ENCODE measurements around the gene ZBTB4.

ZBTB4 gene

DNA sequence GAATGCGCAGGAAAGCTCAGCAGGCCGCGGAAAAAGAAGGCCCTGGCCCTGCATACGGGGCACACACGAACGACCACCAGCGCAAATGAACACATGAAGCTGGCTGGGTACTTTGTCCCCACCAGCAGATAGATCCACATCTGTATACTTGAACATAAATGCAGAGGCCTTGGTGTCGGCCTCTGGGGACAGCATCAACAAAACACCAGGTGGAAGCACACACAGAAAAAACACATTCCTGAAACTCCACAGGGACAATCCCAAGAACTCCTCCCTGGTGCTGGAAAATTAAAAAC, 606 bp upstream of the ZBTB4 start:
- no peaks in the 10 kb centered on the region for H3K9me3 ChIP-seq (ENCODE audit: insufficient read depth, low read length)
- peaks cover 14% of the 10 kb centered on the region for H3K4me1 ChIP-seq (ENCODE audit: low read length)
- H3K36me3 ChIP-seq (replicated peaks; ENCODE audit: low read depth, low read length): no peaks in the 10 kb centered on the region
- no peak for TF ChIP-seq EZH2phosphoT487 (IDR thresholded peaks at IDR 0.05; ENCODE audit: low read depth)
- no peak for TF ChIP-seq CTCF (IDR thresholded peaks at IDR 0.05; ENCODE audit: low read depth, low read length)
- peak overlapping the region; percentile 96 for H3K4me3 ChIP-seq (ENCODE audit: low read length)
- H4K20me1 ChIP-seq (ENCODE audit: insufficient read depth, low read length): peaks cover 19% of the 10 kb centered on the region; the same call in 1 of the 2 replicates
- peak overlapping the region; percentile 18; the same call in 1 of the 2 replicates for H3K27ac ChIP-seq (ENCODE audit: low read length)
- H3K9ac ChIP-seq (ENCODE audit: low read length): peak overlapping the region; percentile 72
- peaks cover 52% of the 10 kb centered on the region for H3K79me2 ChIP-seq (ENCODE audit: low read length)
- peak overlapping the region; percentile 99 for H3K4me2 ChIP-seq (ENCODE audit: low read length)
- peak overlapping the region; percentile 18; the same call in 1 of the 2 replicates for H2AFZ ChIP-seq (ENCODE audit: low read depth, low read length)
- H3K27me3 ChIP-seq (ENCODE audit: low read depth, low read length): no peaks in the 10 kb centered on the region

DNA sequence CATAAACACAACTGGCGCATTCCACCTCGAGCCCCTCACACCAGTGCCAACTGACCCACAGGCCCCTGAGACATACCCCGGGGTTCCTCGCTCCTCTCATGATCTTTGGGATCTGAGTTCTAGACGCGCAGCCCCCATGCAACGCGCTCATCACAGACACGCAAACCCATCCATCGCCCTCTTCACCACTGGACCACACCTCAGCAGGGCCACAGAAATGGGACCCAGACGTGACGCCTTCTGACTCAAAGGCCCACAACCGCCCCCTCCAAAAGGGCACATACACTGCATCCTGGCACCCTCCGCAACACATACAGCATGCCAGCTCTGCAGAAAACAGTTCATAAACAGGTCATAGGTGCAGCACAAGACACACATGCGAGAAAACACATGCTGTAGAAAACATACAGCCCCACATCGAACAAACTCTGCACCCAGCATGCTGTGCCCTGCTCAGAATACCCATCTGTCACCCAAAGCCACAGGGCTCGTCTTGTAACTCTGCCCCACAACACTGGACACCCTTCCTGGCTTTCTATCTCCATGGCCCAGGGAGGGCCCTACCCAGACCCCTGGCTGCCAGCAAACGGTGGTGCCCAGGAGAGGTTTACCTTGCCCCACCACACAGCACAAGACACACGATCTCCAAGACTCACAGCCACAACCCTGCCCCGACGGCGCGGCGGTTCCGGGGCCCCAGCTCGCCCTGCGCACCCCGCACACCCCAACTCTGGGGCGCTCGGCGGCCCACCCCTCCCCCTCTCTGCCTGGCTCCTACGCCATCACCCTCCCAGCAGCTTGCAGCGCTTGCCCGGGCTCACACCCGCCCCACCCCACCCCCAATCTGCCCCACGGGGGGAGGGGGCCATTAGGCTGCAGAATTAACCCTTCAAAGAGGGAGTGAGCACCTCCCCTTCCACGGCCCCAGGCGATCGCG, 887 bp downstream of the ZBTB4 start:
- Histone ChIP-seq H3K4me3 (ENCODE audit: low read length) (peak overlapping the region; percentile 96), H4K20me1 (ENCODE audit: insufficient read depth, low read length) (peaks cover 19% of the 10 kb centered on the region; the same call in 1 of the 2 replicates), H3K36me3 (replicated peaks; ENCODE audit: low read depth, low read length) (no peaks in the 10 kb centered on the region), H3K27me3 (ENCODE audit: low read depth, low read length) (no peaks in the 10 kb centered on the region), H3K4me1 (ENCODE audit: low read length) (peaks cover 14% of the 10 kb centered on the region), H3K27ac (ENCODE audit: low read length) (peak overlapping the region; percentile 38), H3K9me3 (ENCODE audit: insufficient read depth, low read length) (no peaks in the 10 kb centered on the region), H3K9ac (ENCODE audit: low read length) (peak overlapping the region; percentile 83), H2AFZ (ENCODE audit: low read depth, low read length) (no peak overlapping the region; the same call in 1 of the 2 replicates), H3K79me2 (ENCODE audit: low read length) (peaks cover 47% of the 10 kb centered on the region), H3K4me2 (ENCODE audit: low read length) (peak overlapping the region; percentile 84)
- TF ChIP-seq EZH2phosphoT487 (IDR thresholded peaks at IDR 0.05; ENCODE audit: low read depth): no peak
- no peak for TF ChIP-seq CTCF (IDR thresholded peaks at IDR 0.05; ENCODE audit: low read depth, low read length)

DNA sequence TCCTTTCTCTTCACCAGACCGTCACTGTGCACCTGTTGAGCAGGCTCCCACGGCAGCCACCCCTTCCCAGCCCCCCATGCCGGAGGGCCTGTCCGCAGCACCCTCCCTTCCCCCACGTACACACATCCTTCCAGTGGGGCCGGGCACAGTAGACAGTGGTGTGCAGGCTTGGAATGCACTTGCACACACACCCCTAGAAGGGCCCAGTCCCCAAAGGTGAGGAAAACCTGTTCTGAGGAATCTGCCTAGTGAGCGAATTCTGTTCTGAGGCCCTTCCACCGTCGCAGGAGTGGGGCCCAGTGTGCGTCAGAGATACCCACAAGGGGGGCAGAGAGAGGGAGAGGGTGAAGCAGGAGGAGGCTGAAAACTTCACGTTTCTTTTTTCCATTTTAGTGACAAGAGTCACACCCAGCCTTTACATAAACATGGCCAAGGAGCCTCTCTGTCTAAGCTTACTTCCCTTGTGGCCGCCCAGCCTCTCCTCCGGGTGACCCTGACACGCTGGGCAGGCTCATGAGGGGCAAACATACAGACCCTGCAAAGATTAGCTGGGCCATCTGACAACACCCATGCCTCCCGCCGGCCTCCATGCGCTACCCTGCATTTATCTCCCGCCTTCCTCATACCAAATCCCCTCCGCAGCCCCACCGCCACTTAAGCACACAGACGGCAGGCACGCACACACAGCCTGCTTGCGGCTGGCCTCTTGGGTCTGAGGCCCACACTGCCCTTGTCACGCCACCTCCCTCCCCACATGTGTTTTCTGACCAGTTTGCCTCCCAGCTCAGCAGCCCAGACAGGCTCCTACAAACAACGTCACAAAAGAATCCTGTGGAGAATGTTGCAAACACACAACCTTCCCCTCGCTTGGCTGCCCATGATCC, 1.8 kb downstream of the ZBTB4 start:
- no peaks in the 10 kb centered on the region for H3K36me3 ChIP-seq (replicated peaks; ENCODE audit: low read depth, low read length)
- H4K20me1 ChIP-seq (ENCODE audit: insufficient read depth, low read length): peaks cover 19% of the 10 kb centered on the region; the same call in 1 of the 2 replicates
- TF ChIP-seq CTCF (IDR thresholded peaks at IDR 0.05; ENCODE audit: low read depth, low read length) (no peak), EZH2phosphoT487 (IDR thresholded peaks at IDR 0.05; ENCODE audit: low read depth) (no peak)
- peaks cover 10% of the 10 kb centered on the region; the same call in 1 of the 2 replicates for H3K4me1 ChIP-seq (ENCODE audit: low read length)
- no peak overlapping the region for H3K4me3 ChIP-seq (ENCODE audit: low read length)
- no peak overlapping the region for H3K9ac ChIP-seq (ENCODE audit: low read length)
- peak overlapping the region; percentile 84 for H3K4me2 ChIP-seq (ENCODE audit: low read length)
- no peak overlapping the region for H2AFZ ChIP-seq (ENCODE audit: low read depth, low read length)
- no peaks in the 10 kb centered on the region for H3K27me3 ChIP-seq (ENCODE audit: low read depth, low read length)
- H3K9me3 ChIP-seq (ENCODE audit: insufficient read depth, low read length): no peaks in the 10 kb centered on the region
- H3K27ac ChIP-seq (ENCODE audit: low read length): no peak overlapping the region
- peaks cover 47% of the 10 kb centered on the region for H3K79me2 ChIP-seq (ENCODE audit: low read length)

GRCh38 chr17:7476951-7477350, 2.5 kb downstream of the ZBTB4 start:
- no peaks in the 10 kb centered on the region for H3K27me3 ChIP-seq (ENCODE audit: low read depth, low read length)
- H3K4me3 ChIP-seq (ENCODE audit: low read length): no peak overlapping the region
- no peak overlapping the region for H2AFZ ChIP-seq (ENCODE audit: low read depth, low read length)
- H3K36me3 ChIP-seq (replicated peaks; ENCODE audit: low read depth, low read length): no peaks in the 10 kb centered on the region
- H3K4me1 ChIP-seq (ENCODE audit: low read length): peaks cover 10% of the 10 kb centered on the region; the same call in 1 of the 2 replicates
- TF ChIP-seq EZH2phosphoT487 (IDR thresholded peaks at IDR 0.05; ENCODE audit: low read depth) (no peak), CTCF (IDR thresholded peaks at IDR 0.05; ENCODE audit: low read depth, low read length) (no peak)
- H4K20me1 ChIP-seq (ENCODE audit: insufficient read depth, low read length): peaks cover 19% of the 10 kb centered on the region; the same call in 1 of the 2 replicates
- peaks cover 47% of the 10 kb centered on the region for H3K79me2 ChIP-seq (ENCODE audit: low read length)
- H3K9ac ChIP-seq (ENCODE audit: low read length): no peak overlapping the region
- H3K9me3 ChIP-seq (ENCODE audit: insufficient read depth, low read length): no peaks in the 10 kb centered on the region
- H3K27ac ChIP-seq (ENCODE audit: low read length): no peak overlapping the region
- no peak overlapping the region for H3K4me2 ChIP-seq (ENCODE audit: low read length)
